GM12872 (cell line): Measurements from ENCODE around the gene RAB8B.

Source experiments
- TF ChIP-seq, protein P1 (sequence below): IDR thresholded peaks from 3 replicates; pipeline ENCODE4 v1.5.1; 2011; ENCODE audit warnings: low read depth, mild to moderate bottlenecking, low read length, moderate library complexity; ENCODE audit not compliant: insufficient read depth

RAB8B gene

GRCh38 chr15:63252292-63252691 is 62.9 kb downstream of the RAB8B start:
- TF ChIP-seq, protein P1, sequence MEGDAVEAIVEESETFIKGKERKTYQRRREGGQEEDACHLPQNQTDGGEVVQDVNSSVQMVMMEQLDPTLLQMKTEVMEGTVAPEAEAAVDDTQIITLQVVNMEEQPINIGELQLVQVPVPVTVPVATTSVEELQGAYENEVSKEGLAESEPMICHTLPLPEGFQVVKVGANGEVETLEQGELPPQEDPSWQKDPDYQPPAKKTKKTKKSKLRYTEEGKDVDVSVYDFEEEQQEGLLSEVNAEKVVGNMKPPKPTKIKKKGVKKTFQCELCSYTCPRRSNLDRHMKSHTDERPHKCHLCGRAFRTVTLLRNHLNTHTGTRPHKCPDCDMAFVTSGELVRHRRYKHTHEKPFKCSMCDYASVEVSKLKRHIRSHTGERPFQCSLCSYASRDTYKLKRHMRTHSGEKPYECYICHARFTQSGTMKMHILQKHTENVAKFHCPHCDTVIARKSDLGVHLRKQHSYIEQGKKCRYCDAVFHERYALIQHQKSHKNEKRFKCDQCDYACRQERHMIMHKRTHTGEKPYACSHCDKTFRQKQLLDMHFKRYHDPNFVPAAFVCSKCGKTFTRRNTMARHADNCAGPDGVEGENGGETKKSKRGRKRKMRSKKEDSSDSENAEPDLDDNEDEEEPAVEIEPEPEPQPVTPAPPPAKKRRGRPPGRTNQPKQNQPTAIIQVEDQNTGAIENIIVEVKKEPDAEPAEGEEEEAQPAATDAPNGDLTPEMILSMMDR = no peak

DNA sequence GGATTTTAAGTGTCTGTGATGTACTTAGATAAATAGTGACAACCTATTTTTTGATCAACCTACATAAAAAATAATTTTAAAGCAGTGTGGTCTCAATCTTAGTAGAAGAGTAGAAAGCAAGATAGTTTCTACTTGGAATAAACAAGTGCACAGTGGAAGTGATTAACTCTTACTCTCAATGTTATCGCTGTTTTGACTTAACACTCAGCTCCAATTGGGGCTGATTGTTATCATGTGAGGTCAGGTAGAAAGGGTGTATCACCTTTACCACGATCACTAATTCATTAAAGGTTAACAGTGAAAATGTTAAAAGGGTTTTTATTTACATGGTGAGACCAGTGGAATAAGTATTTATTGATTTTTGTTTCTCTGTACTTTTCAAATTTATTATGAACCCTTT is 65.6 kb downstream of the RAB8B start:
- TF ChIP-seq, protein P1 = no peak

GRCh38 chr15:63255489-63255990 is 66.1 kb downstream of the RAB8B start:
- TF ChIP-seq, protein P1 = no peak

DNA sequence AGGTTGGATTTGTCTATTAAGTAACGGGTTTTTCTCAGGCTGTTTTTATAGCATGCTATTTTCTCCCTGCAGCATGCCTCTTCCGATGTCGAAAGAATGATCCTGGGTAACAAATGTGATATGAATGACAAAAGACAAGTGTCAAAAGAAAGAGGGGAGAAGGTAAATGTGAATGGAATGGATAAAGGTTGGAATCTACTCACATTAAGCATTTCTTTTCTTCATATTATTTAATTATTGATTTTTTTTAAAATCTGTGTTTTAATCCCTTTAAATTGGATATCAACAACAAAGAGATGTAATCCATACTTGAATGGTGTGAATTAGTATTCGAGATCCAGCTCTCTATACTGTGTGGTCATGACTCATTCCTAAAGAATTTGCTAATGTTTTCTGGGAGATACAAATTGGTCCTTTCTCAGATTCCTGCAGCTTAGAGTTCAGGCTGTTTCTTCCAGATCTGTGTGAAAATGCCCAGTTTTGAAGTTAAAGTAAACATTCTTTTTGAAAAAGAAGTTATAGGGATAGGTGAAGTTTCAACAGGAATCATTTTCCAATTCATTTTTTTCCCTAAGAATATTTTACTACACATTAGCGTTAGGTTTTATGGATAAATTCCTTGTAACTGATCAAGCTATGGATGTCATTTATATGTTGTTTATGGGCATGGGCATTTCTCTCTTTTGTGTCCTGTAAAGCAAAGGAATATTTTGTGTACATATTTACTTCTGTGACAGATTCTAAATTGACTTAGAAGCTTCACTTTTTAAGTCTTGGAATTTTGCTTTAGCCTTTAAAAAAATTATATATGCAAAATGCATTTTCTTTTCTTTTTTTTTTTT is 67.2 kb downstream of the RAB8B start:
- TF ChIP-seq, protein P1 = no peak

DNA sequence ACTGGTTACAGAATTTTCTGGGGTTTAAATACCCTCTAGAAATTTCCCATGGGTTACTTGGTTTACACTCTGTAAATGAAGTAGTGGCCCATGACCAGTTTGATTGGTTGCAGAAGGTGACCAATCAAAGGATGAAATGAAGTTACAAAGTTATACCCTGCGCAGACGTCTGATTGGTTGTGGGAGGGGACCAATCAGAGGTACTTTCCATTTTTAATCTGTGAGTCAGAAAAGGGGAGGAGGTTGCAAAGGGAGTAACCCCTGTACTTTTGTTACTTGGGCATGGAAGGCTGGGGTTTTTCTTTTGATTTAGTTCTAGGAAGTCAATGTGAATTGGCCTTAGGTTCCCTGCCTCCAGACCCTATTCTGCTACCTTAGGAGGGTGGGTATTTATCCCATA is 69.3 kb downstream of the RAB8B start:
- TF ChIP-seq, protein P1 = no peak

DNA sequence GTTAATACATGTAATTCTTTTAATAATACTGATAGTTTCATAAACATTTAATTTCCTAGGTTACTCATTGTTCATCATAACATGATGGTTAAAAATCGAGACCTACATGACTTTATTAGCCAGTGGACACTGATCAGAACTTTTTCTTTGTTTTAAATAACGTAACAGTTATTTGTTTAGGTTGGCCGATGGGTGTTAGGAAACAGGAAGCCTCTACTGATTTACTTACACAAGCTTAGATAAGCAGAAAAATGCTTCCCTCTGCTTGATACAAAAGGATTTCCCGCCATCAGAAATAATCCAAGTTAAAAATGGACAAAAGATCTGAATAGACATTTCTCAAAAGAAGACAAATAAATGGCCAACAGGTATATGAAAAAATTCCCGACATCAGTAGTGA is 71.4 kb downstream of the RAB8B start:
- TF ChIP-seq, protein P1 = no peak

DNA sequence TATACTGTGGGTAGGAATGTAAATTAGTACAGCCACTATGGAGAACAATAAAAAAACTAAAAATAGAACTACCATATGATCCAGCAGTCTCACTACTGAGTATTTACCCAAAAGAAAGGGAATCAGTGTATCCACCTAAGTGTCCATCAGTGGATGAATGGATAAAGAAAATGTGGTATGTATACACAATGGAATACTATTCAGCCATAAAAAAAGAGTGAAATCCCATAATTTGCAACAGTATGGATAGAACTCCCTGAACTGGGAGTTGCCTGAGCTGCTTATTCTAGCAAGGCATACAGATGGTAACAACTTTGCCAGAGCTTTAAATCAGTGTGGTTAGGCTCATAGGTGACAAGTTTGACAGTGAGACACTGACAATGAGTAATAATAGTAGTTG is 71.9 kb downstream of the RAB8B start:
- TF ChIP-seq, protein P1 = no peak
